Ectodermal cell (in vitro differentiated cells): ENCODE measurements around the gene HOMEZ.
A peak's percentile ranks its signal among the peaks of the same experiment; 100 is the strongest.

Experiments
- H3K27ac ChIP-seq: 2 replicates; pipeline ENCODE4 v1.7.0; 2013; ENCODE audit warnings: mild to moderate bottlenecking, low read depth, low read length; ENCODE audit not compliant: insufficient read depth, poor library complexity, severe bottlenecking
- H3K27me3 ChIP-seq: 2 replicates; pipeline ENCODE4 v1.7.0; 2013; ENCODE audit warnings: mild to moderate bottlenecking, low read length; ENCODE audit not compliant: insufficient read depth, control insufficient read depth, poor library complexity, severe bottlenecking
- H3K36me3 ChIP-seq: one replicate; pipeline ENCODE4 v1.7.0; 2013; ENCODE audit warnings: low read length; ENCODE audit not compliant: control insufficient read depth, insufficient read depth
- H3K4me1 ChIP-seq: one replicate; pipeline ENCODE4 v1.7.0; 2013; ENCODE audit warnings: low read length; ENCODE audit not compliant: control insufficient read depth, insufficient read depth
- H3K4me3 ChIP-seq: 2 replicates; pipeline ENCODE4 v1.7.0; 2013; ENCODE audit warnings: low read depth, low read length, control low read depth; ENCODE audit not compliant: insufficient read depth
- H3K9me3 ChIP-seq: 2 replicates; pipeline ENCODE4 v1.7.0; 2013; ENCODE audit warnings: mild to moderate bottlenecking, low read length, moderate library complexity; ENCODE audit not compliant: control insufficient read depth
- WGBS, 2 experiments: methylation state at CpG; one replicate each; pipeline ENCODE4 v1.1.7; 2013; ENCODE audit warnings: missing lambda C conversion rate in 2 of 2; 5-methylcytosine and 5-hydroxymethylcytosine counted together

HOMEZ gene

GRCh38 chr14:23307146-23307530, 21.2 kb upstream of the HOMEZ start:
- H3K4me1 ChIP-seq: peaks cover 18% of the 10 kb centered on the region
- peak overlapping the region; percentile 73 for H3K27ac ChIP-seq
- peaks cover 15% of the 10 kb centered on the region for H3K27me3 ChIP-seq
- 7 to 9% methylated on average over 3 of the region's 5 CpGs for WGBS, 2 experiments
- peaks cover 4% of the 10 kb centered on the region for H3K36me3 ChIP-seq
- H3K9me3 ChIP-seq: no peaks in the 10 kb centered on the region
- peak overlapping the region; percentile 61 for H3K4me3 ChIP-seq

- no peaks in the 10 kb centered on the region for H3K9me3 ChIP-seq
- peaks cover 18% of the 10 kb centered on the region for H3K4me1 ChIP-seq
- WGBS, 2 experiments: 1 to 2% methylated on average over 24 of the region's 24 CpGs
- peak within 1 kb of the TSS; percentile 73 for H3K27ac ChIP-seq
- peaks cover 4% of the 10 kb centered on the region for H3K36me3 ChIP-seq
- H3K4me3 ChIP-seq: peak within 1 kb of the TSS; percentile 61
- H3K27me3 ChIP-seq: peaks cover 15% of the 10 kb centered on the region
These were observed 20.6 kb upstream of the HOMEZ start, which contains the start of gene BCL2L2 for GRCh38 chr14:23306412-23307145. BCL2L2 (plus strand) TSS chr14:23306833; CDS start chr14:23307768, 935 bp downstream.

GRCh38 chr14:23302290-23303225, 16.6 kb upstream of the HOMEZ start, which contains the start of gene PPP1R3E:
PPP1R3E (minus strand) TSS chr14:23302859; CDS start chr14:23302576, 283 bp downstream.
- H3K4me1 ChIP-seq: peaks cover 20% of the 10 kb centered on the region
- peak within 1 kb of the TSS; percentile 71 for H3K4me3 ChIP-seq
- peaks cover 15% of the 10 kb centered on the region for H3K27me3 ChIP-seq
- H3K27ac ChIP-seq: peak within 1 kb of the TSS; percentile 90
- 4% methylated on average over 80 of the region's 81 CpGs for WGBS, 2 experiments
- H3K36me3 ChIP-seq: no peaks in the 10 kb centered on the region
- no peaks in the 10 kb centered on the region for H3K9me3 ChIP-seq

- Histone ChIP-seq H3K9me3 (no peaks in the 10 kb centered on the region), H3K27ac (peak overlapping the region; percentile 90), H3K4me1 (peaks cover 15% of the 10 kb centered on the region), H3K27me3 (peaks cover 15% of the 10 kb centered on the region), H3K4me3 (peak overlapping the region; percentile 71), H3K36me3 (no peaks in the 10 kb centered on the region)
- WGBS, 2 experiments: 1% methylated on average over 25 of the region's 25 CpGs
These were observed 16.0 kb upstream of the HOMEZ start for GRCh38 chr14:23301969-23302289.

- Histone ChIP-seq H3K9me3 (no peaks in the 10 kb centered on the region), H3K4me3 (peak overlapping the region; percentile 71), H3K27me3 (peaks cover 15% of the 10 kb centered on the region), H3K4me1 (peaks cover 15% of the 10 kb centered on the region), H3K36me3 (no peaks in the 10 kb centered on the region), H3K27ac (peak overlapping the region; percentile 92)
- WGBS, 2 experiments: 0% methylated on average over 87 of the region's 87 CpGs
These were observed 15.5 kb upstream of the HOMEZ start for GRCh38 chr14:23301288-23301968.

- WGBS, 2 experiments: 12% methylated on average over 12 to 13 of the region's 13 CpGs
- Histone ChIP-seq H3K9me3 (no peaks in the 10 kb centered on the region), H3K27me3 (peaks cover 15% of the 10 kb centered on the region), H3K4me3 (peak overlapping the region; percentile 71), H3K36me3 (no peaks in the 10 kb centered on the region), H3K27ac (peak overlapping the region; percentile 26), H3K4me1 (peaks cover 10% of the 10 kb centered on the region)
These were observed 14.8 kb upstream of the HOMEZ start for GRCh38 chr14:23300687-23301223.

GRCh38 chr14:23299986-23300686, 14.2 kb upstream of the HOMEZ start:
- peaks cover 15% of the 10 kb centered on the region for H3K27me3 ChIP-seq
- H3K4me1 ChIP-seq: peaks cover 8% of the 10 kb centered on the region
- no peaks in the 10 kb centered on the region for H3K9me3 ChIP-seq
- 89% methylated on average over 10 of the region's 10 CpGs for WGBS, 2 experiments
- peak overlapping the region; percentile 71 for H3K4me3 ChIP-seq
- no peak overlapping the region for H3K27ac ChIP-seq
- H3K36me3 ChIP-seq: no peaks in the 10 kb centered on the region

GRCh38 chr14:23299211-23299957, 13.5 kb upstream of the HOMEZ start:
- Histone ChIP-seq H3K36me3 (no peaks in the 10 kb centered on the region), H3K27me3 (peaks cover 15% of the 10 kb centered on the region), H3K4me1 (peaks cover 8% of the 10 kb centered on the region), H3K4me3 (no peak overlapping the region), H3K27ac (no peak overlapping the region), H3K9me3 (no peaks in the 10 kb centered on the region)
- 92 to 97% methylated on average over 2 of the region's 2 CpGs for WGBS, 2 experiments
